SJCRH30 (cell line): ENCODE data around the gene MYOZ3. TPM values are rescaled to one million over a fixed set of nuclear protein-coding genes. Genes with fewer than 3 reads are reported as not detected.

Source experiments
- DNase-seq, 2 experiments: peaks; one replicate each; pipeline ENCODE4 v3.0.0-alpha.2; 2015 to 2020
- H3K27ac ChIP-seq: fragments of 250-450 bp; sonication (Bioruptor Pico); 2 replicates; pipeline ENCODE4 v1.5.1; 2020; ENCODE audit warnings: mild to moderate bottlenecking, moderate library complexity
- H3K27me3 ChIP-seq: fragments of 250-450 bp; sonication (Bioruptor Pico); 2 replicates; pipeline ENCODE4 v1.5.1; 2020; ENCODE audit warnings: mild to moderate bottlenecking, moderate library complexity
- H3K36me3 ChIP-seq: fragments of 250-450 bp; sonication (Bioruptor Pico); 2 replicates; pipeline ENCODE4 v1.5.1; 2020; ENCODE audit warnings: mild to moderate bottlenecking, moderate library complexity
- H3K4me1 ChIP-seq: fragments of 250-450 bp; sonication (Bioruptor Pico); 2 replicates; pipeline ENCODE4 v1.5.1; 2020; ENCODE audit warnings: mild to moderate bottlenecking, moderate library complexity
- H3K4me3 ChIP-seq: fragments of 250-450 bp; sonication (Bioruptor Pico); 2 replicates; pipeline ENCODE4 v1.5.1; 2020; ENCODE audit warnings: mild to moderate bottlenecking, moderate library complexity
- H3K9me3 ChIP-seq: fragments of 250-450 bp; sonication (Bioruptor Pico); replicated peaks from 2 replicates; pipeline ENCODE4 v1.5.1; 2020; ENCODE audit warnings: mild to moderate bottlenecking, moderate library complexity
- total RNA-seq: library from RNA; depleted of rRNA; stranded (reverse); fragments of >200 nt; shearing (Covaris generic); gene quantifications from 2 replicates; pipeline ENCODE4 v1.2.3, GENCODE V29; 2014

Gene MYOZ3
- total RNA-seq, 1 experiment from 2014 or later: 0.02 TPM

DNA sequence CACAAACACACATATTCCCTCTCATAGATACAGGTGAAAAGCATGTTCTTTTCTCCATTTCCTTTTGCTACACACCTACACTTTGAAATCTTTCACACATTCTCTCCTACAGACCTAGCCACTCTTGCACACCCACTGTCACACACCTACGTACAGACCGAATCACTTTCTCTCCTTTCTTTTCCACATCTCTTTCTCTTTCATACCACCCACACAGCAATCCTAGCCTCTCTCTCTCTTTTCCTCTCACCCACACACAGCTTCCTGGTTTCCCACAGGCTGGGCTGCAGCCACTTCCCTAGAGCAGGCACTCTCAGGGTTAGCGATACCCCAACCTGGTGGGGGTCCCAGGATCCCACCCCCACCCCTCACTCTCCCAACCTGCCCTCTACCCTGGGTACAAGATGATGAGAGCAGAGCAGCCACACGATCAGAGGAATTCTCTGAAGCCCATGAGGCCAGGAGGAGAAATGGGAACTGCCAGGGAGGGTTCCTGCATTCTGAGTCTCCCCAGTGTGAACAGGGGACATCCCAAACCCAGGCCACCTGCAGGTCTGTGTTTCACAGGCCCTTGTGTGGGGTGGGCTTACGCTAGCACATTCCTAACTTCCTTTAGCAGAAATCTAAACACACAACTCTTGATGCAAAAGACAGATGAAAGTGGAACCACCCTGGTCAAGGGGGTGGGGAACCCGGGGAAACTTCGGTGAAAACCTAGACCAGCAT, 37.7 kb upstream of the MYOZ3 start:
- Histone ChIP-seq H3K9me3 (no peaks in the 10 kb centered on the region), H3K4me1 (peaks cover 42% of the 10 kb centered on the region), H3K36me3 (no peaks in the 10 kb centered on the region), H3K27ac (no peak overlapping the region), H3K27me3 (no peaks in the 10 kb centered on the region), H3K4me3 (no peak overlapping the region)
- DNase-seq: no peak

DNA sequence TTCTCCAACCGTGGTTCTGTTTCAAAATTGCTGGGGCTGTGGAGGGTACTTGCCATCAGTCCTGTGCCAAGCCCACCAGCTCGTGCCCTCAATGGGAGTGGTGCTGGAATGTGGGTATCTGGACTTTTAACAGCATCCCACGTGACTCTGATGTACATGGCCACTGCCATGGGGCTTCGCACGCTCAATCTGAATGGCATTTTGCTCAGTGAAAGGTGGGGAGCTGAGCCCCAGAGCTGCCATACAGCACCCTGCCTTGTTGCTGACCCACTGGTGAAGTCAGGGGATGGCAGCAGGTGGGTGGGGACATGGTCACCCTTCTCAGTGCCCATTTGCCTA, 37.2 kb upstream of the MYOZ3 start:
- no peak for DNase-seq
- no peak overlapping the region for H3K27ac ChIP-seq
- H3K4me3 ChIP-seq: peak overlapping the region; percentile 58
- peaks cover 36% of the 10 kb centered on the region for H3K4me1 ChIP-seq
- no peaks in the 10 kb centered on the region for H3K9me3 ChIP-seq
- no peaks in the 10 kb centered on the region for H3K36me3 ChIP-seq
- no peaks in the 10 kb centered on the region for H3K27me3 ChIP-seq

DNA sequence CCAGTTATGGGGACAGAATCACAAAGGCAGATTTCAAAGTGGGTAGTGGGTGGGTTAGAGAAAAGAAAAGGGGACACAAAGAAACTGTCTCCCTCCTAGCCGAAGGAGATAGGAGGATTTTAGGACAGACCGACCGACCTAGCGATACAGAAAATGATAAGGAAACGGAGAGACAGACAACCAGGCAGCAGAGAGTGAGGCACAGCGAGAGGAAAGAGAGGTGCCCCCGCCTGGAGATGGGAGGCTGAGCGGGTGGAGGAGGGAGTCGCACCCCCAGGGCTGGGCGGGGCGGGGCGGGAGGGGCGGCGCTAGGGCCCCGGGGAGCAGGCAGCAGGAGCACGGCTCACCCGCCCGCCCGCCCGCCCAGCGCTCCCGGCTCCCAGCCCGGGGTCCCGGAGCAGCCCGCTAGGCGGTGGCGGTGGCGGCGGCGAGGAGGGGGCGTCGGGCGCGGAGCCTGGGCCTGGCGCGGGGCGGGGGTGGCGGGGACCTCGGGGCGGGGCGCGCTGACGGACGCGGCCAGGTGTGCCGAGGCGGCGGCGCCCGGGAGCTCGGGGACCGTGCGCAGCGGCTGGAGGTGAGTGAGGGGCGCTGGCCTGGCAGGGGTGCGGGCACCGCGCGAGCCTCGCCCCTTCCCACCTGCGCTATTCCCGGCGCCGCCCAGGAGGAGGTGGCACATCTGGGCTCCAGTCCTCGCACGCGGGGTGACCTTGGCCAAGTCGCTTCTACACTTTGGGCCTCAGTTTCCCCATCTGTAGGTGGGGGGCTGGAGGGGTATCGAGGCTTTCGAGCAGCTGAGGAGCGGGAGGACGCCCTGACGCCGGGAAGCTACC, 36.5 kb upstream of the MYOZ3 start:
- Histone ChIP-seq H3K27me3 (no peaks in the 10 kb centered on the region), H3K9me3 (no peaks in the 10 kb centered on the region), H3K4me3 (peak overlapping the region; percentile 58), H3K4me1 (peaks cover 31% of the 10 kb centered on the region), H3K36me3 (no peaks in the 10 kb centered on the region), H3K27ac (no peak overlapping the region)
- peak; percentile 62 to 69 for DNase-seq

DNA sequence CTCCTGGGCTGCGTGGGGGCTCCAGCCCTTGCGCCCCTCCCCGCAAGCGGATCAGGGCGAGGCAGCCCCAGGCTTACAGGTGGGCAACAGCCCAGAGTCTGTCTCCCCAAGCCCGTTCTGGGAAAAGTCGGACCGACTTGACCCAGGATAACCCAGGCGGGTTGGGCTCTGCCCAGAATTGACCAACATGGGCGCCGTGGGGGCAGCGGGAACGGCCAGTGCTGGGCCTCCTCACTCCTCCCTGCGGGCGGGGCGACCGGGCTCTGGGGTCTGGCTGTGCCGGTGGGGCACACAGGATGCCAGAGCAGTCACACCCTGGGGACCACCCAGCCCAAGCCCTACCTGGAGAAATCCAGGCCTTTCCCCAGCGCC, 35.9 kb upstream of the MYOZ3 start:
- Histone ChIP-seq H3K4me1 (peaks cover 31% of the 10 kb centered on the region), H3K36me3 (no peaks in the 10 kb centered on the region), H3K27ac (no peak overlapping the region), H3K27me3 (no peaks in the 10 kb centered on the region), H3K4me3 (peak overlapping the region; percentile 49), H3K9me3 (no peaks in the 10 kb centered on the region)
- no peak for DNase-seq

DNA sequence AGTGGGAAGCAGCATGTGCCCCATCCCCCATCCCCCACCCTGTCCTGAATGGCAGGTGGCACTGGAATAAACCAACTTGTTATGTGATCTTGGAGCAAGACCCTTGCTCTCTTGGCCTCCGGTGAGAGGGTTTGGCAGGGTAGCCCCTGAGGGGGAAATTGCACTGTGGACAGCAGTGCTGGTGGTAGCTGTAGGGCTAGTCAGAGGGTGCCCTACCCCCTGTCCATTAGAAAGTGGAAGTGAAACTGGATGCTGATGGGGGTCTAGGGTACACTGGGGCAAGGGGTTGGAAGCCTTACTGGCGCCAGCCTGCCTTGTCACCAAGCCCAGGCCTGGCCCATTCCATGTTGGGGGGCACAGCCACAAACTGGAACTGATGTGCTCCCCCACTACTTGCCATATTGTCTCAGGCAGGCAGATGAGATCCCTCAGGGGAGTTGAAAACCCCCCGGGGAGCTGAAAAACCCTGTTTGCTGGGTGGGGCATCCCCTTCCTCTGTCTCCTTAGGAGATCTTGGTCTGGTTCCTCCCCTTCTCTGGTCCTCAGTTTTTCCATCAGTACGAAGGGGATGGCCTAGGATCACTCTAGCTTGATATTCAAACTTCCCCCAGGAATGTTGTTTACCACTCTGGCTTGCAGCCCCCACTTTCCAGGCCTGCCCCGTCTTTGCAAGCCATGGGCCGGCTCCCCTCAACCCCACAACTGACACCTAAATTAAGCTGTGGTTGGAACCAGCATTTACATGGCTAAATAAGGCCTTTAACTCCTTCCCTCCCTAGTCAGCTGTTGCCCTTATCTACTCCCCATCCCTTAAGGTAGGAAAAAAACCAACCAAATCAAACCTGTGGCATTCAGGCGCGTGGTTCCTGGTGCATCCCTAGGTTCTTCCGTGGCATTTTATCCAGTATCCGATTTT, 35.0 kb upstream of the MYOZ3 start:
- Histone ChIP-seq H3K4me1 (peaks cover 31% of the 10 kb centered on the region), H3K36me3 (no peaks in the 10 kb centered on the region), H3K9me3 (no peaks in the 10 kb centered on the region), H3K4me3 (no peak overlapping the region), H3K27ac (no peak overlapping the region), H3K27me3 (no peaks in the 10 kb centered on the region)
- DNase-seq: no peak

DNA sequence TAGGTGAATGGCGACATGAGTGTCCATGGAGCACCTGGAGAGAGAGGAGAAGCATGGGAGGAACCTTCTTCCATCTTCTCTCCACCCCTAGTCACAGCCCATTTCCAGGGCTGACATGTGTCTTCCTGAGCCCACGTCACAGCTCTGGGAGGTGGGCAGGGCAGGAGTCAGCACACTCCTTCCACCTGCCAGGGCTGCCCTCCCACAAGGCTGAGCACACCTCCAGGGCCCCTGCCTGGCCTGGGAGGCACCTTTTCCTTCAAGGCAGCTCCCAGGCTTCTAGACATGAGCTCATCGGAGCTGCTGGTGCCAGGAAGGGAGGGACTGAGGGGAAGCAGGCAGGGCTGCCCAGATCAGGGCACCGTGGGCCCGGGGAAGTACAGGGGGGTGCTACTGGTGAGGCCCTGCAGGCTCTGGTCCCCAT, 34.2 kb upstream of the MYOZ3 start:
- no peak overlapping the region for H3K27ac ChIP-seq
- H3K9me3 ChIP-seq: no peaks in the 10 kb centered on the region
- no peaks in the 10 kb centered on the region for H3K27me3 ChIP-seq
- no peaks in the 10 kb centered on the region for H3K36me3 ChIP-seq
- no peak for DNase-seq
- peaks cover 31% of the 10 kb centered on the region for H3K4me1 ChIP-seq
- H3K4me3 ChIP-seq: no peak overlapping the region

DNA sequence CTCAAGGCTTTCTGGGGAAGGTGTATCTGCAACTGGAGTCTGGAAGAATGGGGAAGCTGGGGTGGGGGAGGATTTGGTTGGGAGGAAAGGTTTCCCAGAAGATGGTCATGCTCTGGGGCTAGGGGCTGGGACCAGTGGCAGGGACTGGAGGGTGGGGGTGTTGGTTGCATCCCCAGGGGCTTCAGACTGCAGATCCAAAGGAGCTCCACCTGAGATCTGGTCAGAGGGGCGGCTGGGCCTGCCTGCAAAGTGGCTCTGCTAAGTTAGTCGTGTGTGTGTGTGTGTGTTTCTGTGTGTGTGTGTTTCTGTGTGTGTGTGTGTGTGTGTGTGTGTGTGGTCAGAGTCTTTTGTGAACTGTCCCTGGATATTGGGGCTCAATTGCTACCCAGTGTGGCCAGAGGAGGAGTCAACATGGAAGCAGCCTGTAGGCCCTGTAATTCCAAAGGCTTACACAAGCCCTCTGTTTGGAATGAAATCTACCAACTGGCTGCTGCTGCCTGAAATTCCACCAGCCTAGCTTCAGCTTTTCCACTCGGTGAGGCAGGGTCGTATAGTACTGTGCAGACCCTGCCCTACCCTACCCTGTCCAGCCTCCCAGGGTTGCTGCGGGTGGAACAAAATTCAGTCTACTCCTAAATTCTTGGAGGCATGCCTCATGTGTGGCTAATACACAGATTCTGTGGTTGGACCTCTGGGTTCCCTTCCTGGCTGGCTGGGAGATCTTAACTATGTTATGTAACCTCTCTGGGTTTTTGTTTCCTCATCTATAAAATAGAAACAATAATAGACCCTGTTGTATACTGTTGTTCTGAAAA, 33.1 kb upstream of the MYOZ3 start:
- H3K27me3 ChIP-seq: no peaks in the 10 kb centered on the region
- H3K9me3 ChIP-seq: no peaks in the 10 kb centered on the region
- no peak overlapping the region for H3K4me3 ChIP-seq
- H3K27ac ChIP-seq: no peak overlapping the region
- H3K4me1 ChIP-seq: peaks cover 39% of the 10 kb centered on the region
- DNase-seq: no peak
- no peaks in the 10 kb centered on the region for H3K36me3 ChIP-seq

DNA sequence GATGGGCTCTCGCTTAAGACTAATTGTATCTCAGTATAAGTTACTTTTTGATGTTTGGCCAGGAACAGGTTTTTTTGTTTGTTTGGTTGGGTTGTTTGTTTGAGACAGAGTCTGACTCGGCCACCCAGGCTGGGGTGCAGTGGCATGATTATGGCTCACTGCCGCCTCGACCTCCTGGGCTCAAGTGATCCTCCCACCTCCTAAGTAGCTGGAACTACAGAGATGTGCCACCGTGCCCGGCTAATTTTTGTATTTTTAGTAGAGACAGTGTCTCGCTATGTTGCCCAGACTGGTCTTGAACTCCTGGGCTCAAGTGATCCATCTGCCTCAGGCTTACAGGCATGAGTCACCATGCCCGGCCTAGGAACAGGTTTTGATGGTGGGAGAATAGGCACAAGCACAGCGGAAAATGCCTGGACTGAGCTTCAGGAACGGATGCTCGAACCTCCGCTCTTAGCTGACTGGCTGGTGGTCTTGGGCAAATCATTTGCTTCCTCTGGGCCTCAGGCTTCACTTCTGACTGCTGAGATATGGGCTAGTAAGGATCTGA, 32.0 kb upstream of the MYOZ3 start:
- no peak for DNase-seq
- no peak overlapping the region for H3K4me3 ChIP-seq
- no peak overlapping the region for H3K27ac ChIP-seq
- no peaks in the 10 kb centered on the region for H3K27me3 ChIP-seq
- H3K4me1 ChIP-seq: peaks cover 32% of the 10 kb centered on the region
- H3K36me3 ChIP-seq: no peaks in the 10 kb centered on the region
- H3K9me3 ChIP-seq: no peaks in the 10 kb centered on the region

DNA sequence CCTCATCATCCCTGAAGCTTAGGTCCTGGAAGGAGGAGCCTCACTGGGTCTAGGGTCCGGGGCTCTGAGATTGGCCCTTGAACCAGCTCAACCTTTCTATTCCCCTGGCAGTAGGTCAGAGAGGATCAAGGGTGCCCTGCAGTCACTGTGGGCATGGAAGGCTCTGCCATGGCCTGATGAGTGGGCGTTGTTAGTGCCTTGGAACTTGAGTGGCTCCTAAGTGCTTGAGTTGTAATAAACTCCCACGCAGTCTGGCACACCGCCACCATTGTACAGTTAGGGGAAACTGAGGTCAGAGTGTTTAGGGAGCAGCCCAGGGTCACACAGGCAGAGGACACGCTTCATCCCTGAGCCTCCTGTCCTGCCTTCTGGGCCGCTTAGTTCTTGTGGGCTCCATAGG, 31.0 kb upstream of the MYOZ3 start:
- no peak for DNase-seq
- no peaks in the 10 kb centered on the region for H3K9me3 ChIP-seq
- no peak overlapping the region for H3K4me3 ChIP-seq
- H3K27me3 ChIP-seq: no peaks in the 10 kb centered on the region
- H3K36me3 ChIP-seq: no peaks in the 10 kb centered on the region
- H3K27ac ChIP-seq: no peak overlapping the region
- peaks cover 27% of the 10 kb centered on the region for H3K4me1 ChIP-seq

DNA sequence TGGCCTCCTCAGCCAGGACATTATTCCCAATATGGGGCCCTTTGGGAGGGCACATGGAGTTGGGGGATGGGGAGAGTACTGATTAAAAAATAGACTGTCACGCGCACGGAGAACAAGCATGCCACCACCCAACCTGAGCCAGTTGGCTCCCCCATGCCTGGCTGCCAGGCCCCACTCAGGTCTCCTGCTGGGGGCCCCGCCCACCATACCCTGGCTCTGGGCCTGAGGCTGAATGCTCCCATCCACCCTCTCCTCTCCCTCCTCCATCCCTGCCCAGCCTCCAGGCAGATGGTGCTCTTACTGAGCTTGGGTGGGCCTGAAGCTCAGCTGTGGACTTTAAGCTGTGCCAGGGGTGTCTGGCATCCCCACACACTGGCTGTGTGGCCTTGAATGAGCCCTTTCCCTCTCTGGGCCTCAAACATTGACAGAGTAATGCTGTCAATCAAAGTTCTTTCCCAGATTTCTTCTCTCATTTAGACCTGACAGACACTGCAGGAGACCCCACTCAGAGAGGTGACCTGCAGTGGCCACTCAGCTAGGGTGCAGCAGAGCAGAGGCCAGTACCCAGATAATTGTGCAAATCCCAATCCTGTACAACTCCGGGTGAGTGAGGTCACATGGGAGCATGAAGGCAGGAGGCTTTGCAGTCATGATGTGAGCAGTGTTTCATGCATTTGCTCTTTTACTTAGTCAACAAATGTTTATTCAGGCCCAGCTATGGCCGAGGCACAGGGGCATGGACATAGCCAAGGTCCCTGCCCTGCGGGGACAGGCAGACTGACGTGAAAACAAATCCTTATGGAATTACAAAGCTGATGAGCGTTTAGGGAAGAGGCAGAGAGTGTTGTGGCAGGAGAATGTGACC, 30.4 kb upstream of the MYOZ3 start:
- Histone ChIP-seq H3K4me1 (peaks cover 20% of the 10 kb centered on the region), H3K4me3 (no peak overlapping the region), H3K36me3 (no peaks in the 10 kb centered on the region), H3K27ac (no peak overlapping the region), H3K27me3 (no peaks in the 10 kb centered on the region), H3K9me3 (no peaks in the 10 kb centered on the region)
- no peak for DNase-seq

DNA sequence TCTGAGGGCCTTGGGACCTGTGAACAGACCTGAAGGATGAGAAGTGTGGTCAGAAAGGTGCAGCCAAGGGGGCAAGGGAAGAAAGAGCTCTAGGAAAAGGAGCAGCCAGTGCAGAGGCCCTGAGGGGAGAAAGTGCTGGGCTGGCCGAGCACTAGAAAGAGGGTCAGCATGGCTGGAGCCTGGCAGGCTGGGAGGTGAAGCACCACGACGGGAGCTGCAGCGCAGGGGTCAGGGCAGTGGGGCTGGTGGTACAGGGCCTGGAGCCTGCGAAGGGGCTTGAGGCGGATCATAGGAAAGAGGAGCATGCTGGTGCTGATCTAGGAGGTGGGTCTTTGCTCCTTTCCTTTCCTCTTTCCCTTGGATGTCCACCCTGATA, 29.7 kb upstream of the MYOZ3 start:
- no peaks in the 10 kb centered on the region for H3K27me3 ChIP-seq
- H3K4me1 ChIP-seq: peaks cover 16% of the 10 kb centered on the region
- no peaks in the 10 kb centered on the region for H3K36me3 ChIP-seq
- H3K27ac ChIP-seq: no peak overlapping the region
- no peaks in the 10 kb centered on the region for H3K9me3 ChIP-seq
- DNase-seq: no peak
- H3K4me3 ChIP-seq: no peak overlapping the region

DNA sequence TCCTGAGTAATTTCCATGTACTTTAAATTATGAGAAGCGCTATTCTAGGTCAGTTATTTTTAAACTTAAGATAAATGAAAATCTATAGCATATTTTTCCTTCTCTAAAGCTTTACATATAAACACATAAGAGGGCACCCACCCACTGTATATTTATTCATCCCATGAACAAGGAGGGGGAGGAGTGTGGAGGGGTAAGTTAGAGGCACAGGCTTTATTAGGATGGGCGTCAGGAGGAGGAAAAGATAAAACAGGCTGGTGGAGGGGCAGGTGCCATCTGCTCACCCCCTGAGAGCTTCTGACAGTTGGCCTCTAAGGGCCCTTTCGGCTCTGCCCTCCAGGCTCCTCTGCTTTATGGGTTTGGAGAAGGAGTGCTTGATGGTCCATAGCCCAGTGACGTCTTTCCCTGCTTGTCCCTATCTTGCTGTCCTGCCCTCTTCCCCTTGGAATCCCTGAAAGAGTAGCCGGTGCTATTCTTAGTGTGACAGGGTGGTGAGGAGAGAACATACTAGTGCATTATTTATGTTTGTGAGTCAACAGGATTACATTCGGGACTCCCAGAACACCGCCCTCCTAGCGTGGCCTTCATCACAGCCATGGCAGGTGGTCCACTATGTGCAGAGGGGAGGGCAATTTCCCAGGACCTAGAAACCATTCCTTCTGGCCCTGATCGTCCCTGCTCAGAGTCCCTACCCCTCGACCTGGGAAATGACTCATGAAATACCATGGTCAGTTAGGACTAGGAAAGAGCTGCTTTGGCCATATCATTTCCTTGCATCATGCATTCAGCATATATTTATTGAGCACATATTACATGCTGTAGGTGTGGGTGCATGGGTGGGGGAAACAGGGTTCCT, 28.5 kb upstream of the MYOZ3 start:
- Histone ChIP-seq H3K27me3 (no peaks in the 10 kb centered on the region), H3K4me3 (no peak overlapping the region), H3K36me3 (no peaks in the 10 kb centered on the region), H3K27ac (no peak overlapping the region), H3K9me3 (no peaks in the 10 kb centered on the region), H3K4me1 (peaks cover 23% of the 10 kb centered on the region)
- DNase-seq: no peak

DNA sequence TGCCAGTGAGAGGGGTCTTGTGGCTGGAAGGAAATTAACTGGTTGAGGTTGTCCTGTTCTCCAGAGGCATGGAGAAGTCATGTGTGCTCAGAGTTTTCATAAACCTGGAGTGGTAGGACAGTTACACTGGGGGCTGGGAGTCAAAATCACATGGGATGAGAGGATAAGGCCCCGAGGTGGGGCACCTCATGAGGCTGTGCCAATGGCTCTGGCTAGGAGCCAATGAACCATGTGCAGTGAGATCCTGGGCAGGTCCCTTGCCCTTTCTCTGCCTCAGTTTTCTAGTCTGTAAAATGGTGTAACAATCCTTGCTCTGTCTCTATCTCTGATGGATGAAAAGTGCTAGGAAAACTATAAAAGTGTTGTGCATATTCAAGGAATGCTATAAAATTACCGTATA, 27.6 kb upstream of the MYOZ3 start:
- no peak overlapping the region for H3K27ac ChIP-seq
- peaks cover 28% of the 10 kb centered on the region for H3K4me1 ChIP-seq
- H3K36me3 ChIP-seq: no peaks in the 10 kb centered on the region
- no peaks in the 10 kb centered on the region for H3K9me3 ChIP-seq
- H3K4me3 ChIP-seq: no peak overlapping the region
- no peak for DNase-seq
- H3K27me3 ChIP-seq: no peaks in the 10 kb centered on the region
